B cell (primary cell): ENCODE results near the gene EXOC4. TPM values are rescaled to one million over a fixed set of nuclear protein-coding genes. Genes with fewer than 3 reads are reported as not detected.

Experiments
- ATAC-seq: fragments of 200-7000 bp; cut with Tn5 transposase; one replicate; pipeline ENCODE4 v1.10.0; 2021; ENCODE audit warnings: low read depth, mild to moderate bottlenecking, moderate number of reproducible peaks, moderate library complexity
- CTCF ChIA-PET: fragments of 350-600 bp; sonication (Branson Sonifier 250); formaldehyde crosslinking; loops from one replicate; lab custom pipeline; 2021; ENCODE audit warnings: antibody characterized with exemption, inconsistent platforms; lab: Charles Lee
- POLR2A ChIA-PET: fragments of 350-600 bp; sonication (Branson Sonifier 250); formaldehyde crosslinking; loops from one replicate; lab custom pipeline; 2021; ENCODE audit warnings: antibody characterized with exemption; lab: Charles Lee
- DNase-seq: peaks from one replicate; pipeline ENCODE4 v3.0.0; 2013
- H2AFZ ChIP-seq: 2 replicates; pipeline ENCODE4 v1.6.1; 2012; ENCODE audit warnings: mild to moderate bottlenecking, low read depth, low read length; ENCODE audit not compliant: insufficient read depth, poor library complexity, severe bottlenecking
- H3K27ac ChIP-seq, 2 donors: 1 replicate in 1 of 2; 2 replicates in 1 of 2; pipeline ENCODE4 v1.5.1; 2012 to 2013; ENCODE audit warnings: low read length in 2 of 2, mild to moderate bottlenecking in 2 of 2, moderate library complexity in 1 of 2
- H3K27me3 ChIP-seq, 4 experiments: fragments of 200-600 bp in 1 of 4; sonication (generic) in 1 of 4; replicated peaks in 1 of 4; 1 replicate in 2 of 4; 2 replicates in 2 of 4; pipeline versions ENCODE4 v1.6.1 to v1.7.0; 2013 to 2016; ENCODE audit warnings: low read length in 3 of 4, mild to moderate bottlenecking in 2 of 4, mixed read lengths in 1 of 4, moderate library complexity in 1 of 4; ENCODE audit not compliant: insufficient read depth in 4 of 4, control insufficient read depth in 3 of 4; ENCODE audit errors: control extremely low read depth in 1 of 4
- H3K36me3 ChIP-seq, 2 experiments: replicated peaks in 1 of 2; 1 replicate in 1 of 2; 2 replicates in 1 of 2; pipeline versions ENCODE4 v1.6.1 to v1.7.1; 2013; ENCODE audit warnings: low read length in 1 of 2; ENCODE audit not compliant: insufficient read depth in 2 of 2, control insufficient read depth in 1 of 2; ENCODE audit errors: control extremely low read depth in 1 of 2, extremely low read depth in 1 of 2
- H3K4me1 ChIP-seq, 2 donors: fragments of 200-600 bp in 1 of 2; sonication (generic) in 1 of 2; 1 replicate in 1 of 2; 2 replicates in 1 of 2; pipeline versions ENCODE4 v1.5.1 to v1.6.1; 2013 to 2017; ENCODE audit warnings: low read length in 2 of 2; ENCODE audit not compliant: control insufficient read depth in 2 of 2, insufficient read depth in 2 of 2
- H3K4me2 ChIP-seq: replicated peaks from 2 replicates; pipeline ENCODE3; 2012; ENCODE audit warnings: mild to moderate bottlenecking, low read depth, low read length; ENCODE audit not compliant: poor library complexity, severe bottlenecking
- H3K4me3 ChIP-seq, 5 experiments: fragments of 200-600 bp in 1 of 5; sonication (generic) in 1 of 5; 1 replicate in 3 of 5; 2 replicates in 2 of 5; pipeline versions ENCODE4 v1.5.1 to v1.7.0; 2011 to 2016; ENCODE audit warnings: low read length in 4 of 5, mild to moderate bottlenecking in 4 of 5, low read depth in 2 of 5, control low read depth in 1 of 5, moderate library complexity in 1 of 5; ENCODE audit not compliant: insufficient read depth in 1 of 5; ENCODE audit errors: control extremely low read depth in 1 of 5, extremely low read depth in 1 of 5
- H3K79me2 ChIP-seq: fragments of 200-600 bp; sonication (generic); one replicate; pipeline ENCODE4 v1.6.0; 2016; ENCODE audit warnings: low read length; ENCODE audit not compliant: control insufficient read depth, insufficient read depth
- H3K9ac ChIP-seq: fragments of 200-600 bp; sonication (generic); 2 replicates; pipeline ENCODE4 v1.6.1; 2017; ENCODE audit warnings: mild to moderate bottlenecking, low read length, moderate library complexity
- H3K9me3 ChIP-seq, 3 donors: one replicate each; pipeline versions ENCODE4 v1.6.1 to v1.7.1; 2013; ENCODE audit warnings: low read length in 2 of 3; ENCODE audit not compliant: control insufficient read depth in 2 of 3, insufficient read depth in 1 of 3; ENCODE audit errors: control extremely low read depth in 1 of 3
- H4K20me1 ChIP-seq: 2 replicates; pipeline ENCODE4 v1.6.0; 2012; ENCODE audit warnings: mild to moderate bottlenecking, low read length; ENCODE audit not compliant: insufficient read depth, control insufficient read depth, poor library complexity, severe bottlenecking
- H3K27ac Mint-ChIP-seq: one replicate; pipeline ENCODE4 v1.8.0; 2021; ENCODE audit warnings: mixed read lengths
- H3K27me3 Mint-ChIP-seq: one replicate; pipeline ENCODE4 v1.8.0; 2021; ENCODE audit warnings: mixed read lengths
- H3K4me1 Mint-ChIP-seq: one replicate; pipeline ENCODE4 v1.8.0; 2021; ENCODE audit warnings: mixed read lengths
- H3K4me3 Mint-ChIP-seq: one replicate; pipeline ENCODE4 v1.8.0; 2021; ENCODE audit warnings: mixed read lengths
- H3K9me3 Mint-ChIP-seq: one replicate; pipeline ENCODE4 v1.8.0; 2022; ENCODE audit warnings: mixed read lengths; ENCODE audit not compliant: insufficient read depth
- CTCF ChIP-seq: fragments of 200-600 bp; IDR thresholded peaks from one replicate; pipeline ENCODE4 v1.8.0; 2022; ENCODE audit warnings: antibody characterized with exemption, mild to moderate bottlenecking
- EZH2 ChIP-seq: IDR thresholded peaks from 2 replicates; pipeline ENCODE4 v1.6.1; 2012; ENCODE audit warnings: borderline replicate concordance, low read depth, mild to moderate bottlenecking, moderate library complexity, low read length; ENCODE audit not compliant: insufficient read depth, poor library complexity, severe bottlenecking
- WGBS: methylation state at CpG from one replicate; pipeline ENCODE4 v1.1.5; 2013; ENCODE audit warnings: missing lambda C conversion rate; ENCODE audit not compliant: insufficient coverage; 5-methylcytosine and 5-hydroxymethylcytosine counted together
- intact Hi-C: fragments of 100-400 bp; cut with micrococcal nuclease; formaldehyde crosslinking; loops from one replicate; pipeline ENCODE4 v1.10.0; 2022
- polyA plus RNA-seq: library from polyadenylated mRNA; depleted of rRNA; stranded (reverse); fragments of >200 nt; gene quantifications from 2 replicates; pipeline ENCODE4 v1.2.3, GENCODE V29; 2012
- total RNA-seq, 2 donors: library from RNA; stranded (reverse); fragments of 120-200 nt in 1 of 2; gene quantifications; 1 replicate in 1 of 2; 2 replicates in 1 of 2; pipeline versions ENCODE4 v1.2.3 to v1.2.4, GENCODE V29; 2013 to 2022

EXOC4 gene
- total and polyA plus RNA-seq, 2 donors (not counting 1 experiment from before 2014, with no cell fraction given): 16.7 to 135 TPM

GRCh38 chr7:133398506-133398905 is 145.6 kb downstream of the EXOC4 start:
- Histone ChIP-seq H3K9ac (no peak overlapping the region), H3K27ac (no peak overlapping the region), H3K9me3 (no peaks in the 10 kb centered on the region), H3K79me2 (no peaks in the 10 kb centered on the region), H3K27me3 (no peaks in the 10 kb centered on the region), H2AFZ (no peak overlapping the region), H3K4me3 (no peak overlapping the region), H3K4me1 (peaks cover 2 to 10% of the 10 kb centered on the region in 2 donors), H3K4me2 (no peak overlapping the region), H4K20me1 (no peaks in the 10 kb centered on the region), H3K36me3 (no peaks in the 10 kb centered on the region)
- no peak for DNase-seq
- no peak overlapping the region for H3K27ac Mint-ChIP-seq
- H3K4me3 Mint-ChIP-seq: no peak overlapping the region
- ChIA-PET POLR2A (no interaction called here), CTCF (no interaction called here)
- no CpG with 5 or more reads among the region's 3 CpGs for WGBS
- no peaks in the 10 kb centered on the region for H3K27me3 Mint-ChIP-seq
- H3K4me1 Mint-ChIP-seq: peaks cover 26% of the 10 kb centered on the region
- TF ChIP-seq EZH2: no peak
- no peak for TF ChIP-seq CTCF
- no peaks in the 10 kb centered on the region for H3K9me3 Mint-ChIP-seq
- no peak for ATAC-seq
- intact Hi-C loops: no loop called here

- Histone ChIP-seq H3K27me3 (no peaks in the 10 kb centered on the region), H3K4me3 (no peak overlapping the region), H3K36me3 (no peaks in the 10 kb centered on the region), H3K4me2 (no peak overlapping the region), H3K79me2 (no peaks in the 10 kb centered on the region), H3K4me1 (no peaks in the 10 kb centered on the region), H2AFZ (no peak overlapping the region), H3K27ac (no peak overlapping the region), H4K20me1 (no peaks in the 10 kb centered on the region), H3K9me3 (no peaks in the 10 kb centered on the region), H3K9ac (no peak overlapping the region)
- ChIA-PET CTCF (no interaction called here), POLR2A (no interaction called here)
- Mint-ChIP-seq H3K9me3 (no peaks in the 10 kb centered on the region), H3K27ac (no peak overlapping the region), H3K4me1 (peaks cover 15% of the 10 kb centered on the region), H3K4me3 (no peak overlapping the region), H3K27me3 (no peaks in the 10 kb centered on the region)
- TF ChIP-seq CTCF: no peak
- no peak for TF ChIP-seq EZH2
- WGBS: no CpG with 5 or more reads among the region's 1 CpG
- no peak for ATAC-seq
- intact Hi-C loops: no loop called here
- no peak for DNase-seq
These were observed 148.3 kb downstream of the EXOC4 start for GRCh38 chr7:133401225-133401624.
